HL-60 (cell line): Measurements from ENCODE around the gene PNPT1.

Experiments
- CTCF ChIP-seq: IDR thresholded peaks from one replicate; pipeline ENCODE4 v1.5.1; 2011; ENCODE audit warnings: low read length, control low read depth, inconsistent platforms; ENCODE audit not compliant: insufficient read depth
- REST ChIP-seq: IDR thresholded peaks from 2 replicates; pipeline ENCODE4 v1.6.1; 2012; ENCODE audit warnings: low read depth; ENCODE audit not compliant: insufficient replicate concordance

GRCh38 chr2:55707751-55708150 lies 14.1 kb upstream of the PNPT1 start:
- TF ChIP-seq CTCF, result no peak
- no peak for TF ChIP-seq REST
